ENCODE results near the gene MED10.

GRCh38 chr5:6398570-6399230 lies 20.4 kb upstream of the MED10 start:
- no peak for TF ChIP-seq TAF1 (IDR thresholded peaks at IDR 0.05; ENCODE audit: borderline replicate concordance, low read depth, low read length)
- no peak for TF ChIP-seq POLR2A (IDR thresholded peaks at IDR 0.05; ENCODE audit: low read depth, low read length)

All from GM12892 (cell line).